Hippocampal formation (tissue), 2 donors: ENCODE measurements around the gene ARHGAP42.
A peak's percentile ranks its signal among the peaks of the same experiment; 100 is the strongest.

Source experiments
- DNase-seq, 2 donors: peaks; one replicate each; lab custom pipeline; 2025; lab: John Stamatoyannopoulos, UW

Gene ARHGAP42

GRCh38 chr11:100682247-100682969, 4.7 kb upstream of the ARHGAP42 start:
- DNase-seq, result peak in 1 of 2 donors; percentile 42

- no peak for DNase-seq
Measured at GRCh38 chr11:100683126-100683525, 4.0 kb upstream of the ARHGAP42 start.

- DNase-seq, result no peak
Measured at GRCh38 chr11:100684101-100685065, 2.7 kb upstream of the ARHGAP42 start.

- DNase-seq, result no peak
Measured at GRCh38 chr11:100686476-100687053, 523 bp upstream of the ARHGAP42 start.

GRCh38 chr11:100687630-100688395, 725 bp downstream of the ARHGAP42 start:
- DNase-seq, result peak; percentile 11 to 62

- no peak for DNase-seq
Measured at GRCh38 chr11:100689141-100689540, 2.1 kb downstream of the ARHGAP42 start.

- DNase-seq, result no peak
Measured at GRCh38 chr11:100691896-100692653, 5.0 kb downstream of the ARHGAP42 start.

GRCh38 chr11:100695911-100696310, 8.8 kb downstream of the ARHGAP42 start:
- no peak for DNase-seq

- DNase-seq, result no peak
Measured at GRCh38 chr11:100703139-100703538, 16.1 kb downstream of the ARHGAP42 start.

- no peak for DNase-seq
Measured at GRCh38 chr11:100703801-100704575, 16.9 kb downstream of the ARHGAP42 start.

GRCh38 chr11:100705447-100705846, 18.4 kb downstream of the ARHGAP42 start:
- no peak for DNase-seq

GRCh38 chr11:100706179-100706578, 19.1 kb downstream of the ARHGAP42 start:
- DNase-seq, result no peak

- DNase-seq, result no peak
Measured at GRCh38 chr11:100709233-100709957, 22.3 kb downstream of the ARHGAP42 start.

GRCh38 chr11:100711984-100712383, 24.9 kb downstream of the ARHGAP42 start:
- DNase-seq, result no peak

GRCh38 chr11:100712583-100712982, 25.5 kb downstream of the ARHGAP42 start:
- DNase-seq, result no peak

- no peak for DNase-seq
Measured at GRCh38 chr11:100715165-100715761, 28.2 kb downstream of the ARHGAP42 start.

- DNase-seq, result no peak
Measured at GRCh38 chr11:100716838-100717237, 29.8 kb downstream of the ARHGAP42 start.

GRCh38 chr11:100719362-100719761, 32.3 kb downstream of the ARHGAP42 start:
- no peak for DNase-seq

- DNase-seq, result peak in 1 of 2 donors; percentile 4
Measured at GRCh38 chr11:100719809-100720221, 32.7 kb downstream of the ARHGAP42 start.
